ENCODE data around the gene HOXB7. TPM values are rescaled to one million over a fixed set of nuclear protein-coding genes. Genes with fewer than 3 reads are reported as not detected.

The HOXB7 gene
- total RNA-seq, 1 donor from 2014 or later: 1.0 TPM

DNA sequence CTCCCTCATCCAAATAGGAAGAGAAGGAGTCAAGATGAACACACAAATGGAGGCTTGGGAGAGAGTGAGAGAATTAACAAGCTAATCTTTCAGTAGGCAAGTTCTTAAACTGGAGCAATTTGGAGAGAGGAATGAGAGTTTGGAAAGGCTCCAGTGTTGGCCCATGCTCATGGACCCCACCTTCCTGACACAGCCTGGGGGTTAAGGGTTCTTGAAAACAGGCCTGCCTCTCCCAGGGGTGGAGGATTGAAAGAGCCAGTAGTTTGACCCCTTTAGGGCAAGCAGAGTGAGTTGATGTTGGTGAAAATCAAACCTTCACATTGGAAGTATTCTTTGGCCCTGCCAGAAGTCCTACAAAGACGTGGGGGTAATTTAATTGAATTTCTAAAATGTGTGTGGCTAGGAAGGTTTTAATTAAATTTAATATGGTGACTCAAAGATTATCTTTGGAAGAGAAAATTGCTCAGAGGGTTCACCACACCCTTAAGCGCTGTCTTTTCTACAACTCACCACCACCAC, 26.5 kb downstream of the HOXB7 start:
- no peaks in the 10 kb centered on the region for H3K9me3 ChIP-seq (ENCODE audit: control insufficient read depth in 3 of 3, low read length in 3 of 3)
- peaks cover 13 to 21% (median 21%) of the 10 kb centered on the region in 3 donors for H3K4me1 ChIP-seq (ENCODE audit: control insufficient read depth in 3 of 3, insufficient read depth in 3 of 3, low read length in 3 of 3)
- H3K9ac ChIP-seq (ENCODE audit: low read depth in 1 of 3, low read length in 3 of 3): no peak overlapping the region
- H3K27ac ChIP-seq (ENCODE audit: low read depth, low read length): no peak overlapping the region
- H3K4me3 ChIP-seq (ENCODE audit: low read length in 3 of 3): no peak overlapping the region
- H3K27me3 ChIP-seq (ENCODE audit: control insufficient read depth in 3 of 3, insufficient read depth in 3 of 3, low read length in 3 of 3): peaks cover 52 to 97% (median 84%) of the 10 kb centered on the region in 3 donors
- no peaks in the 10 kb centered on the region for H3K36me3 ChIP-seq (ENCODE audit: control insufficient read depth in 3 of 3, insufficient read depth in 3 of 3, low read length in 3 of 3)

DNA sequence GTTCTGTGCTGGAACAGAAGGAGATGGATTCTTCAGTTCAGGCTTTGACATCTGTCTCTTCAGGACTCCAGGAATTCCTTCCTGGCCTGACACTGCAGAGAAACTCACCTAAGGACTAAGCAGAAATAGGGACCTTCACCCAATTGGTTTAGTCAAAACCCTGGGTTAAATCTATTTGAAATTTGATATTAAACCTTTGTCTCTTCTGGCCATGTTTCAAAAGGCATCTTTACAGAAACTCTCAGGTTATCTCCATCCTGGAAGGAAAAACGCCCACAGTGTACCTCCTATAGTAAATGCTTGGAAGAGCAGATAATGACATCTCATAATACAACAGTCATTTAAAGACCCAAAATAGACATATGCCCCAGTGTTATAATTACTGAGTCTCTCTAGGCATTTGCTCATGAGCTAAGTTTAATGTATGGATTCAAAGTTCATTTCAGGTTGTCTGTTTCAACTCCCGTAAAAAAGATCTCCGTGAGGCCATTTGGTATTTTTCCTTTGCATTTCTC, 27.1 kb downstream of the HOXB7 start:
- no peak overlapping the region for H3K9ac ChIP-seq (ENCODE audit: low read depth in 1 of 3, low read length in 3 of 3)
- peaks cover 13 to 24% (median 21%) of the 10 kb centered on the region in 3 donors for H3K4me1 ChIP-seq (ENCODE audit: control insufficient read depth in 3 of 3, insufficient read depth in 3 of 3, low read length in 3 of 3)
- no peak overlapping the region for H3K27ac ChIP-seq (ENCODE audit: low read depth, low read length)
- no peaks in the 10 kb centered on the region for H3K9me3 ChIP-seq (ENCODE audit: control insufficient read depth in 3 of 3, low read length in 3 of 3)
- H3K27me3 ChIP-seq (ENCODE audit: control insufficient read depth in 3 of 3, insufficient read depth in 3 of 3, low read length in 3 of 3): peaks cover 53 to 97% (median 87%) of the 10 kb centered on the region in 3 donors
- no peaks in the 10 kb centered on the region for H3K36me3 ChIP-seq (ENCODE audit: control insufficient read depth in 3 of 3, insufficient read depth in 3 of 3, low read length in 3 of 3)
- no peak overlapping the region for H3K4me3 ChIP-seq (ENCODE audit: low read length in 3 of 3)

DNA sequence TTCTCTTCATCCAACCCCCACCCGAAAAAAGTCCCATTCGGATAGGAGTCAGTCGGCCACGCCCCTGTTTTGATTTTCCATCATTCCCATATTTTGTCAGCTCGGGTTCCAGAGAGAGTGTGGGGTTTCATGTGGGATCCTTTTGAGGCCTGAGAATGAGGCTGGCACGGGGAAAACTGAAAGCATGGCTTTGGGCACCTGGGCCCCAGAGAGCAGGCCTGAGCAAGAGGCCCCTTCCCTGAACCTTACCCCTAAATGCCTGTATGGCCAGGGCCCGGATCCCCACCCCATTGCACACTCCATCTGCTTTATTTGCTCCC, 28.1 kb downstream of the HOXB7 start:
- Histone ChIP-seq H3K36me3 (ENCODE audit: control insufficient read depth in 3 of 3, insufficient read depth in 3 of 3, low read length in 3 of 3) (no peaks in the 10 kb centered on the region), H3K4me3 (ENCODE audit: low read length in 3 of 3) (peak overlapping the region in 1 of 3 donors; percentile 23), H3K9me3 (ENCODE audit: control insufficient read depth in 3 of 3, low read length in 3 of 3) (no peaks in the 10 kb centered on the region), H3K27ac (ENCODE audit: low read depth, low read length) (peak overlapping the region; percentile 67), H3K27me3 (ENCODE audit: control insufficient read depth in 3 of 3, insufficient read depth in 3 of 3, low read length in 3 of 3) (peaks cover 56 to 90% (median 83%) of the 10 kb centered on the region in 3 donors), H3K9ac (ENCODE audit: low read depth in 1 of 3, low read length in 3 of 3) (peak overlapping the region in 1 of 3 donors; percentile 45), H3K4me1 (ENCODE audit: control insufficient read depth in 3 of 3, insufficient read depth in 3 of 3, low read length in 3 of 3) (peaks cover 13 to 29% (median 25%) of the 10 kb centered on the region in 3 donors)

DNA sequence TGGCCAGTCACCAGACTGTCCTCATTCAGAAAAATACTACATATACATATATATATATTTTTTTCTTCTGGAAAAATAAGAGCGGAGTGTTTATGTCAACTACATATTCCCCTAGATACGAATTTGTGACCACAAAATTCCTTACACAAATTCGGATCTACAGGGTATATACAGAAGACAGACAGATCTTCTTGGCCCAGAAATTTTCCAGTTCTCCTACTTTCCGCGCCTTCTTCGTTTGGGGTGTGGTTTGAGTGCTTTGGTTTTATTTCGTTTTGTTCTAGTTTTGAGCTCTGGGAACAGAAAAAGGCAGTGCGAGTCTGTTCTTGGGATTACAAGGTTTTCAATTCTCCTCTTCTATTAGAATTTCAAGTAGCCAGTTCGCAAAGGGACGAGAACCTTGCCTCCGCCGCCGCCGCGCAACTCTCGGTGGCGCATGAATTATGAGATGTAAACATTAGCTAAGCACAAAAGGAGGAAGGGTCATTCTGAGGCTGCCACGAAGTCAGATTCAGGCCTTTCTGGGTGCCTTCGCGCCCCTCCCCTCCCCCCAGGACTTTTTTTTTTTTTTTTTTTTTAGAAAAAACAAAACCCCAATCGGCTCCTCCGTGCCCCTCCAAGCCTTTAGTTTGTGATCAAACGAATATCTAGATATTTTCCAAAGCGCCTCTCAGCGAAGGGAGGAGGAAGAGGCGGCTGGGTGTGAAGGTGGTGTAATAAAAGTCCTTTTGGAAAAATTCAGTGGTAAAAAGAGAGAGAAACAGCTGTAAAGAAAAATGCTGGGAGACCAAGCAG, 30.9 kb downstream of the HOXB7 start:
- H3K9me3 ChIP-seq (ENCODE audit: control insufficient read depth in 3 of 3, low read length in 3 of 3): no peaks in the 10 kb centered on the region
- H3K36me3 ChIP-seq (ENCODE audit: control insufficient read depth in 3 of 3, insufficient read depth in 3 of 3, low read length in 3 of 3): no peaks in the 10 kb centered on the region
- no peak overlapping the region for H3K9ac ChIP-seq (ENCODE audit: low read depth in 1 of 3, low read length in 3 of 3)
- H3K27me3 ChIP-seq (ENCODE audit: control insufficient read depth in 3 of 3, insufficient read depth in 3 of 3, low read length in 3 of 3): peaks cover 48 to 88% (median 80%) of the 10 kb centered on the region in 3 donors
- no peak overlapping the region for H3K27ac ChIP-seq (ENCODE audit: low read depth, low read length)
- peaks cover 2 to 25% (median 21%) of the 10 kb centered on the region in 3 donors for H3K4me1 ChIP-seq (ENCODE audit: control insufficient read depth in 3 of 3, insufficient read depth in 3 of 3, low read length in 3 of 3)
- H3K4me3 ChIP-seq (ENCODE audit: low read length in 3 of 3): no peak overlapping the region

DNA sequence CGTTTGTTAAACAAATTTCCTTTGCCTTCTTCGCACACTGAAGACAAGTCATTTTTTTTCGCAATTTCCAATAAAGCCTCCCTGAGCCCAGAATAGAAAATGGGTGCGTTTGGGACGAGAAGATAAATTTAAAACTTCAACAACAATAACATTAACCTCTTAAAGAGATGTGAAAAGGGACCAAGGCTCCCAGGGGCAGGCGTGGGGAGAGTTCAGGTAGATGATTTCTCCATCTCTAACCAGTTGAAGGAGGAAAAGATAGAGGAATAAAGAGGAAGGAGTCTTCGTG, 31.4 kb downstream of the HOXB7 start:
- Histone ChIP-seq H3K9ac (ENCODE audit: low read depth in 1 of 3, low read length in 3 of 3) (no peak overlapping the region), H3K4me3 (ENCODE audit: low read length in 3 of 3) (peak overlapping the region in 1 of 3 donors; percentile 80), H3K9me3 (ENCODE audit: control insufficient read depth in 3 of 3, low read length in 3 of 3) (no peaks in the 10 kb centered on the region), H3K27me3 (ENCODE audit: control insufficient read depth in 3 of 3, insufficient read depth in 3 of 3, low read length in 3 of 3) (peaks cover 51 to 88% (median 83%) of the 10 kb centered on the region in 3 donors), H3K36me3 (ENCODE audit: control insufficient read depth in 3 of 3, insufficient read depth in 3 of 3, low read length in 3 of 3) (no peaks in the 10 kb centered on the region), H3K27ac (ENCODE audit: low read depth, low read length) (no peak overlapping the region), H3K4me1 (ENCODE audit: control insufficient read depth in 3 of 3, insufficient read depth in 3 of 3, low read length in 3 of 3) (peaks cover 0 to 23% (median 19%) of the 10 kb centered on the region in 3 donors)

DNA sequence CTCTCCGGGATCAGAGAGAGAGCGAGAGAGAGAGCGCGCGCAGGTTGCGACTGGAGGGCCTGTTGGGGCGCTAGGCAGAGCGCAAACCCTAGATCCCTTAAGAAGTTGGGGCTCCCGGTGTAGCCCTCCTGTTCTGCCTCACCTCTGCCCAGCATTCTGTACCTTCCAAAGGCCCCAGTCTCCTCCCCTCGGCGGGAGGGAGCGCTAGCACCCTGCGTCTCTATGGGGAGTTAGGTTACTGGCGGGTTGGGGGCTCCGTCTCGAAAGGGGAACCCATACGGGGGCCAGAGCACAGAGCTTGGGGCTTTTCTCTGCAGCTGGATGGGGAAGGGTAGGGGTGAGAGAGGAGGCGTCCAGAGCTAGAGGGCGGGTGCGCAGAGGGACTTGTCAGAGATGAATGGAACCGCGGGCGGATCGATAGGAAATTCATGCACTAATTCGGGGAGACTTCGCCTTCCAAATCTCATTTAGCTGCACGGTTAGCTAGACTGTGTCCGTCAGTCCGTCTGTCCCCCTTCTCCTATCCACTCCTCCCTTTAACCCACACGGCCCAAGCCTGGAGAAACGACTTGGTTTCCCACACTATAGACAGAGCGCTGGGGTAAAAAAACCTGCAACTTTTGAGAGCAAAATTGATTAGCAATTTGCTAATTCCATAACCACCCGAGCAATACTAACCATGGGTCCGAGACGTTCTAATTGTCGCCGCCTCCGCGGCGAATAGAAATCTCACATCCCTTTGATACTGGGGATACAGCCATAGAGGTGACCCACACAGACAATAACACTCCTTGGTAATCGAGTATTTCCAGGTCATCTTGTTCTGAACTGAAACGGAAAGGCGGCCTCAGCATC, 32.0 kb downstream of the HOXB7 start:
- Histone ChIP-seq H3K4me1 (ENCODE audit: control insufficient read depth in 3 of 3, insufficient read depth in 3 of 3, low read length in 3 of 3) (peaks cover 0 to 23% (median 19%) of the 10 kb centered on the region in 3 donors), H3K4me3 (ENCODE audit: low read length in 3 of 3) (peak overlapping the region; percentile 45 to 80 (median 69)), H3K27me3 (ENCODE audit: control insufficient read depth in 3 of 3, insufficient read depth in 3 of 3, low read length in 3 of 3) (peaks cover 54 to 88% (median 88%) of the 10 kb centered on the region in 3 donors), H3K9me3 (ENCODE audit: control insufficient read depth in 3 of 3, low read length in 3 of 3) (no peaks in the 10 kb centered on the region), H3K9ac (ENCODE audit: low read depth in 1 of 3, low read length in 3 of 3) (peak overlapping the region; percentile 40 to 72 (median 62)), H3K36me3 (ENCODE audit: control insufficient read depth in 3 of 3, insufficient read depth in 3 of 3, low read length in 3 of 3) (no peaks in the 10 kb centered on the region), H3K27ac (ENCODE audit: low read depth, low read length) (peak overlapping the region; percentile 74)

DNA sequence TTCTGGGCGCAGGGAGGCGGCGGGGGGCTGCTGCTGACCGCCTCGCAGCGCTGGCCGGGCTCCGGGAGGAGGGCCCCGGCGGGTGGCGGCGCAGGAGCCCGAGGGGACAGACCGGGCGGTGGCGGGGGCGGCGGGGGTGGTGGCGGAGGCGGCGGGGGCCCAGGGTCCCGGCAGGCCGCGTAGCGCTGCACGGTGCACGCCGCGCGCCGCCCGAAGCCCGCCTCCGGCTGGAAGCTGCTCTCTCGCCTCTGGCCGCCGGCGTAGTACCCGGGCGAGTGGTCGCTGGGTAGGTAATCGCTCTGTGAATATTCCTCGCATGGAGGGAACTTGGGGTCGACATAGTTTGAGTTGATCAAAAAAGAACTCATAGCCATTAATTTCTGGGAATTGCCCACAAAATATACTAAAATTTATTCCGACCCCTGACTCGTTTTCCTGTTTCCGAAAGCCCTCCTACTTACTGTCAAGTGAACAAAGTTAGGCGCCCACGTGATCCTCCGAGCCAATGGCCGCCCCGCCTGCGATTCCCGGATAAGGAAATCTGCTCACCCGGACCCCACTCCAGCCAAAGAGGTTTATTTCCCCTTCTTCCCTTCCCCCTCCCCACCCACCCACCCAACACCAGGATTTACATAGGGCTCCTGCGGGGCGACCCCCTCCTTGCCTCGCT, 32.7 kb downstream of the HOXB7 start, which contains the start of gene HOXB4:
Gene HOXB4 (minus strand): TSS at position 405 of the 670 bp plus-strand sequence. CDS start 31 bp downstream, at position 374.
- Histone ChIP-seq H3K27me3 (ENCODE audit: control insufficient read depth in 3 of 3, insufficient read depth in 3 of 3, low read length in 3 of 3) (peaks cover 51 to 88% (median 88%) of the 10 kb centered on the region in 3 donors), H3K4me3 (ENCODE audit: low read length in 3 of 3) (peak within 1 kb of the TSS; percentile 64 to 80 (median 69)), H3K9me3 (ENCODE audit: control insufficient read depth in 3 of 3, low read length in 3 of 3) (no peaks in the 10 kb centered on the region), H3K4me1 (ENCODE audit: control insufficient read depth in 3 of 3, insufficient read depth in 3 of 3, low read length in 3 of 3) (peaks cover 0 to 23% (median 19%) of the 10 kb centered on the region in 3 donors), H3K27ac (ENCODE audit: low read depth, low read length) (peak within 1 kb of the TSS; percentile 74), H3K36me3 (ENCODE audit: control insufficient read depth in 3 of 3, insufficient read depth in 3 of 3, low read length in 3 of 3) (no peaks in the 10 kb centered on the region), H3K9ac (ENCODE audit: low read depth in 1 of 3, low read length in 3 of 3) (peak within 1 kb of the TSS; percentile 45 to 72 (median 62))

DNA sequence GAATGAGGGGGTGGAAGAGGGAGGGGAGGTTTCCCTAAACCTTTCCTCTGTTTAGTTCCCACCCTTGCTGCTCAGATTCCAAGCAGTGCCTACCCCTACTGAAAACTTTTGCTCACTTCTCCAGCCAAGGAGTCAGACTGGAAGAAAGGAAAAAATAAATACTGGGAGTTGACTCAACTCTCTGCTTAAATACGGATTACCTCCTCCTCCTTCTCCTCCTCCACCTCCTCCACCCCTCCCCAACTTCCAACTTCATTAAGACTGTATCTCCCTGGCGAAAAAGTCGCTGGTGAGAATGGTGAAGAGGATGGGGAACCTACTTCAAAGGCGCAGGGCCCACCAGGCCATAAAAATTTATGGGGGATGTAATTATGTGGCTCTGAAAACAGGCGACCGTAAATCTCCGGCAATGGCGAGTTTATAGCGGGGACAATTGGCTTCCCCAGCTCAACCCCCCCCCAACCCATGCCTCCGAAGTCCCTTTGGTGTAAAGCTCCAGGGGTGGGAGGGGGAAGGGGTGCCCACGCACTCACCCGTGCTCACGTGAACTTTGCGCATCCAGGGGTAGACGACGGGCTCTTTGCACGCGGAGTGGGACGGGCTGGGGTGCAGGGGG, 33.4 kb downstream of the HOXB7 start:
- H3K9ac ChIP-seq (ENCODE audit: low read depth in 1 of 3, low read length in 3 of 3): peak overlapping the region in 2 of 3 donors; percentile 2 to 51
- H3K27me3 ChIP-seq (ENCODE audit: control insufficient read depth in 3 of 3, insufficient read depth in 3 of 3, low read length in 3 of 3): peaks cover 45 to 88% (median 87%) of the 10 kb centered on the region in 3 donors
- peak overlapping the region; percentile 11 to 68 (median 22) for H3K4me3 ChIP-seq (ENCODE audit: low read length in 3 of 3)
- peaks cover 5 to 23% (median 19%) of the 10 kb centered on the region in 3 donors for H3K4me1 ChIP-seq (ENCODE audit: control insufficient read depth in 3 of 3, insufficient read depth in 3 of 3, low read length in 3 of 3)
- H3K36me3 ChIP-seq (ENCODE audit: control insufficient read depth in 3 of 3, insufficient read depth in 3 of 3, low read length in 3 of 3): no peaks in the 10 kb centered on the region
- H3K9me3 ChIP-seq (ENCODE audit: control insufficient read depth in 3 of 3, low read length in 3 of 3): no peaks in the 10 kb centered on the region
- H3K27ac ChIP-seq (ENCODE audit: low read depth, low read length): peak overlapping the region; percentile 40
